Motor neuron (in vitro differentiated cells): Measurements from ENCODE around the gene PKNOX2. TPM values are rescaled to one million over a fixed set of nuclear protein-coding genes. Genes with fewer than 3 reads are reported as not detected.
A peak's percentile ranks its signal among the peaks of the same experiment; 100 is the strongest.

Experiments used
- ATAC-seq, 8 experiments: fragments of 200-7000 bp; cut with Tn5 transposase; replicated peaks in 6 of 8; 2 replicates each; pipeline ENCODE4 v1.8.0; 2021; ENCODE audit warnings: mild to moderate bottlenecking in 8 of 8, moderate library complexity in 8 of 8
- H3K27ac ChIP-seq, 2 donors: fragments of 250-450 bp; sonication (Bioruptor Pico); 2 replicates each; pipeline ENCODE4 v1.9.0; 2021; ENCODE audit warnings: antibody characterized with exemption in 2 of 2, mild to moderate bottlenecking in 2 of 2, moderate library complexity in 1 of 2
- H3K4me1 ChIP-seq, 2 donors: fragments of 250-450 bp; sonication (Bioruptor Pico); replicated peaks in 1 of 2; 2 replicates each; pipeline ENCODE4 v1.6.1; 2021; ENCODE audit warnings: antibody characterized with exemption in 2 of 2, mild to moderate bottlenecking in 2 of 2, moderate library complexity in 1 of 2
- H3K4me3 ChIP-seq, 5 donors: fragments of 250-450 bp; sonication (Bioruptor Pico); 2 replicates each; pipeline ENCODE4 v1.9.0; 2021; ENCODE audit warnings: antibody characterized with exemption in 5 of 5, mild to moderate bottlenecking in 5 of 5, moderate library complexity in 4 of 5
- WGBS, 10 experiments: fragments of 450-650 bp; shearing (Covaris generic); methylation state at CpG; one replicate each; pipeline ENCODE4 v1.0.0; 2022; 5-methylcytosine and 5-hydroxymethylcytosine counted together
- in situ Hi-C, 9 experiments: fragments of 400-800 bp; cut with MboI; loops; one replicate each; pipeline ENCODE4 v1.15.0; 2021; ENCODE audit warnings: low sequenced_read_pairs in 9 of 9, low pct_unique_long_range_greater_than_20kb in 2 of 9; ENCODE audit not compliant: unreplicated experiment in 9 of 9
- total RNA-seq, 8 experiments: library from RNA; unstranded; fragments of 300-600 nt; gene quantifications; 2 replicates each; pipeline versions ENCODE4 v1.2.3 to v1.2.4, GENCODE V29; 2022

Gene PKNOX2
- total RNA-seq, 8 experiments from 2014 or later: 0.25 to 18.0 (median 9.1) TPM

DNA sequence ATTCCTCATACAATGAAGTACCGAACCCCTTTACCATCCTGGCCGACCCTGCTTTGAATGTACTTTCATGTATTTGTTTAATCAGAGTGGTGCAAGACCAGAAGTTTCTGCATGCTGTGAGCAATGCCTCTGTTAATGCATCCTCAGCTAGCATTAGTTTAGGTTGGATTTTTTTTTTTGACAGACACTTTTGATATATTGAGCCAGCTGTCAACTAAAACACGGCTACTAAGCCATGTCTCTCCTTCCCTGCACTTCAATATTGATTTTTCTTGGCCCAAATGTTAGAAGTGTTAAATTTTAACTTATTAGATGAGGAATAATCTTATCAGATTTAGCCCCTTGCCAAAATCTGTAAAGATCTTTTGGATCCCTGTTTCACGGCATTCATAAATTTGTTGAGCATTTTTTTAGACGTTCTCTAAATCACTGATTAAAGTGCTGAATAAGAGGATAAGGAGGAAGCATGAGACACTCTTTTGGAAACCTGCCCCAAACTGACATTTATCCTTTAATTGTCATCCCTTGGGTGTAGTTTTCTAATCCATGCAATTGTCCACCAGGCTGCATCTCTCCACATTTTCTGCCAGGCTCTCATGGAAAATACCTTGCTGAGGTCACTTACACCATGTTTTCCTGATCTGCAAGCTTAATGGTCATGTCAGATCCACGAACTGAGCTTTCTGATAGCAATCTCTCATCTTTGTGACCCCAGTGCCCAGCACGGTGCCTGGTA, 200.8 kb downstream of the PKNOX2 start:
- H3K27ac ChIP-seq: no peak overlapping the region
- in situ Hi-C loops: no loop called here
- 38 to 95% (median 84%) methylated on average over 1 to 7 of the region's 7 CpGs for WGBS, 10 experiments
- peaks cover 13 to 14% of the 10 kb centered on the region in 2 donors for H3K4me1 ChIP-seq
- ATAC-seq: no peak
- H3K4me3 ChIP-seq: no peak overlapping the region

DNA sequence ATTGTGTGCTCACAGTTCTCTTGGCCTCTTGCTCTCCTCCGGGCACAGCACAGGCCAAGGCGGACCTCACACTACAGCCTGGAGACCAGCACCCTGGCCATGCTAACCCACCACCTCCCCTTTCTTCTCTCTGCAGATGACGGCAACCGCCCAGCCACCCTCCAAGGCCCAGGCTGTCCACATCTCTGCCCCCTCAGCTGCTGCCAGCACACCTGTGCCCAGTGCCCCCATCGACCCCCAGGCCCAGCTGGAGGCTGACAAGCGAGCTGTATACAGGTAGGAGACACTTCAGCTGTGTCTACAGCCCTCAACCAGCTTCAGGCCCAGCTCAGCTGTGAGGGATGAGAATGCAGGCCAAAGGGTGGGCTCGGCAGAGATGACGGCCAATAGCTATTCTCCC, 203.2 kb downstream of the PKNOX2 start:
- H3K27ac ChIP-seq: no peak overlapping the region
- in situ Hi-C loops: no loop called here
- 70 to 100% (median 93%) methylated on average over 1 to 3 of the region's 8 CpGs; no CpG with 5 or more reads in 4 of the 10 experiments for WGBS, 10 experiments
- H3K4me1 ChIP-seq: peaks cover 28 to 30% of the 10 kb centered on the region in 2 donors
- no peak overlapping the region for H3K4me3 ChIP-seq
- ATAC-seq: no peak

DNA sequence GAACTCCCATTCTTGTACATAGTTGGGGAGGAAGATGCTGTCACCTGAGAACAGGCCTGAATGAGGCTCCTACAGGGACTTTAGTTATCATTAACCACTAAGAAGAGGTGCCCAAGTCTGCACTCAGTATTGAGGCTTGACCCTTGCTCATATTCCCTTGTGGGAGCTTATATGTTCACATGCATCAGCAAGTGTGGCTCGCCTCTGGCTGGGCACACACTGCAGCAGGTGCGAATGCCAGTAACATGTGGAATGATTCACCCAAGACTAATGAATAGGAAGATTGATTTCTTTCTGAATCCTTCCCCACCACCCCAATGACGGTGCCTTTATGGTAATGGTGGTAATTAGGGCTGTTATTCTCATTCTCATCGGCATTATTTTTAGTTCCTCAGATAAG, 204.2 kb downstream of the PKNOX2 start:
- peak in 1 of 8 experiments; percentile 28 for ATAC-seq
- WGBS, 10 experiments: 50 to 83% (median 75%) methylated on average over 1 to 4 of the region's 4 CpGs; no CpG with 5 or more reads in 3 of the 10 experiments
- in situ Hi-C loops: no loop called here
- H3K4me3 ChIP-seq: no peak overlapping the region
- H3K27ac ChIP-seq: no peak overlapping the region
- peaks cover 28 to 30% of the 10 kb centered on the region in 2 donors for H3K4me1 ChIP-seq

DNA sequence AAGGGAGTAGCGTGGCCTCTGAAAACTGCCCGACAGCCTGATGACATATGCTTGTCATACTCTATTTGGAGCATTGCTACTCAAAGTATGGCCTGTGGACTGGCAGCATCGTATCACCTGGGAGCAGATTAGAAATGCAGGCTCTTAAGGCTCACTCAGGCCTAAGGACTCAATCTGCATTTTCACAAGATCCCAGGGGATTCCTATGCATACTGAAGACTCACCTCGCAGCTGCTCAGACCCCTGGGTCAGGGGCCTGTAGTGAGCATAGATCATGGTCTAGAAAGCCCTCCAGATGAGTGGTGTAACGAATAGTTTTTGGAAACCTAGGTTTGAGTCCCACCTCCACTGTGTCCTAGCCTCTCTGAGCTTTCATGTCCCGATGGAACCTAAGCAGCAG, 205.3 kb downstream of the PKNOX2 start:
- WGBS, 10 experiments: 40 to 86% (median 80%) methylated on average over 1 to 4 of the region's 6 CpGs; no CpG with 5 or more reads in 5 of the 10 experiments
- Histone ChIP-seq H3K4me3 (no peak overlapping the region), H3K4me1 (peaks cover 28 to 30% of the 10 kb centered on the region in 2 donors), H3K27ac (no peak overlapping the region)
- peak in 3 of 8 experiments; percentile 14 to 51 (median 29) for ATAC-seq
- in situ Hi-C loops: no loop called here

DNA sequence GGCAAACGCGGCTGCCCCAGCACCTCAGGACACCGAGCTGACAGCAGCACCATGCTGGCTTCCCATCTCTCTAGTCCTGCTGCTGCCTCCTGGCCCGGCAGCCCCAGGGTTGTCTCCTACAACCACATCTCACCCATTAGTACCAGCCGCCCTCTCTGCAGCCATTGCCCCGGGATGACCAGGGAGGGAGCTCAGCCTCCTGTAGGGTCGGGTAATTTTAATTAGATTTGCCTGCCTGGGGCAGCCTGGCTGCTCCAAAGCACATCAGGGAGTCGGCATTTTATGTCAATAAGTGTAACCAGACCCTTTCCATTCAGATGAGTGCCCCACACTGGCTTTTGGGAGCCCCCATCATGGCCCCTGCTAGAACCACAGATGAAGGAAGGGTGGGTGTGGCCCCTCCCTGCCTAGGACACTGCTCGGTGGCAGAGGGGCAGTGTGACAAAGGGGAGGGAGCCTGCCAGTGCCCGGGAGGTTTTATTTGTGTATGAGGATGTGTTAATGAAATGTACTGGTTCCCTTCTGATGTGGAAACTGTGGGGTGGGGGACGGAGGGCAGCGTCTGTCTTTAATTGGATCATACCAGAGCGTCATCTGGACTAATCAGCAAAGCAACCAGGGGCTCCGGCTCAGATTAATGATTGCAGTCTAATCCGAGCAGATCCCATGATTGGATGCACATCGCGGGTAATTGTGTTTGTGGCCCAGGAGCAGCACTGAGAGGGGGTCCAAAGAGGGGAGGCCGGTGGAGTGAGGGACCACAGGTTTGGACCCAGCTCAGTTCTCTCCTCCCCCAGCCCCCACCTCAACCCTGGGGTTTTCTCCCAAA, 206.2 kb downstream of the PKNOX2 start:
- no peak overlapping the region for H3K4me3 ChIP-seq
- in situ Hi-C loops: no loop called here
- peaks cover 28 to 30% of the 10 kb centered on the region in 2 donors for H3K4me1 ChIP-seq
- H3K27ac ChIP-seq: peak overlapping the region; percentile 17 to 49
- 0 to 80% (median 32%) methylated on average over 1 to 5 of the region's 18 CpGs; no CpG with 5 or more reads in 4 of the 10 experiments for WGBS, 10 experiments
- peak in 5 of 8 experiments; percentile 50 to 75 (median 70) for ATAC-seq

DNA sequence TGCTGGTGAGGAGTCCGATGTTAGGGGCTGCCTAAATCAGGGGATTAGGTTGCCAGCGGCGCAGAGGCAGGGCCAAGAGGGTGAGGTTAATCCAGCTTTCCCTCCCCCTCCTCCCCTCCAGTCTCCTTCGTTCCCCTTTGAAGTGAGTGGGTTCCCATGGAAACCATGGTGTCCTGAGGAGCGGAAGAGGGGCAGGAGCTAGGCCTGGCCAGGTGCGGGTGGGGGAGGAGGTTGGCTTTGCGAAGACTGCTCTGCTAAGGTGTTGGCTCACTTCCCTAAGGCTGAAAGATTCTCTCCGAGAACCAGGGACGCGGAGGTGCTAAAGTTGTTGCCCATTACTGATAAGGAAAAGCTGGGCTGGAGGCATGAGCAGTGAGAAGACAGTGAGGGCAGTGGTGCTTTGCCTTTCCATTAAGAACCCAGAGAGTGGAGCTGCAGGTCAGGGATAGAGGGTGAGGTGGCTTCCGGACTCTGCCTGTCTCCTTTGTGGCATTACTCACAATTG, 206.9 kb downstream of the PKNOX2 start:
- peaks cover 30% of the 10 kb centered on the region in 2 donors for H3K4me1 ChIP-seq
- 0 to 100% (median 73%) methylated on average over 1 to 6 of the region's 11 CpGs; no CpG with 5 or more reads in 4 of the 10 experiments for WGBS, 10 experiments
- H3K4me3 ChIP-seq: no peak overlapping the region
- in situ Hi-C loops: no loop called here
- no peak overlapping the region for H3K27ac ChIP-seq
- ATAC-seq: peak in 5 of 8 experiments; percentile 65 to 75 (median 71)

DNA sequence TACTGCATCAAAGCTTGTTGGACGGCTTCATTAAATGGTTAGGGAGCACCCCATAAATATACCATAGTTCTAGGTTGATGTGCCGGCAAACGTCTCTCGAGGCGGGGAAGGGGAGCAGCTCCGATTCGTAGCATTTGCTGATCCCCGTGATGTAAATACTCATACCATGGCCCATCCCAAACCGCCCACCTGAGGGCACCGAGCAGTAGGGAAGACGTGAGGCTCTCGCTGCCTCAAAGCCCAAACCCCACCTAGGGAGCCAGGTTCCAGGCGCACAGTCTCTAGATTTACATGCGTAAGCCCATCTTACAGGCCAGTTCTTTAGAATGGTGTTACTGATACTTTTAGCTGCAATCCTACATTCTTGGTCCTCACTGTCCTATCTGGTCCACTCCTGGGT, 207.5 kb downstream of the PKNOX2 start:
- in situ Hi-C loops: no loop called here
- WGBS, 10 experiments: 80 to 100% (median 100%) methylated on average over 1 to 8 of the region's 14 CpGs; no CpG with 5 or more reads in 6 of the 10 experiments
- no peak for ATAC-seq
- Histone ChIP-seq H3K27ac (no peak overlapping the region), H3K4me3 (no peak overlapping the region), H3K4me1 (peaks cover 30 to 31% of the 10 kb centered on the region in 2 donors)

DNA sequence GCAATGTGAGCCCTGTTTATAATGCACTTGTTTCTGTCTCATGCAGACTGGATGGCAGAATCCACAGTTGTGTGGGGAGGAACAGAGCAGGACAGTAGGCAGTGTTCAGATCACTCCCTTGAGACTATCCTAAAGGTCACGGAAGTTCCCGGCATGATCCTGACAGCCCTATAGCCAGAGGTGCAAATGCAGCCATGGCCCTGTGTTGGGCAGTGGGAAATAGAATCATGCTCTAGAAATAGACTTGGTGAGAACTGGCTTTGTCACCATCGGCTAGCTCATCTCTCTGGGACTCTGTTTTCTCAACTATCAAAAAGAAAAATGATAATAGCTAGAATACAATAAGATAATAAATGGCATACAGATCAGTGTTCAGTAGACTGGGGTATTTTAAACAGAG, 208.4 kb downstream of the PKNOX2 start:
- no peak overlapping the region for H3K4me3 ChIP-seq
- in situ Hi-C loops: no loop called here
- WGBS, 10 experiments: 80 to 100% (median 100%) methylated on average over 1 to 3 of the region's 3 CpGs; no CpG with 5 or more reads in 4 of the 10 experiments
- ATAC-seq: no peak
- H3K27ac ChIP-seq: no peak overlapping the region
- peaks cover 30 to 31% of the 10 kb centered on the region in 2 donors for H3K4me1 ChIP-seq

DNA sequence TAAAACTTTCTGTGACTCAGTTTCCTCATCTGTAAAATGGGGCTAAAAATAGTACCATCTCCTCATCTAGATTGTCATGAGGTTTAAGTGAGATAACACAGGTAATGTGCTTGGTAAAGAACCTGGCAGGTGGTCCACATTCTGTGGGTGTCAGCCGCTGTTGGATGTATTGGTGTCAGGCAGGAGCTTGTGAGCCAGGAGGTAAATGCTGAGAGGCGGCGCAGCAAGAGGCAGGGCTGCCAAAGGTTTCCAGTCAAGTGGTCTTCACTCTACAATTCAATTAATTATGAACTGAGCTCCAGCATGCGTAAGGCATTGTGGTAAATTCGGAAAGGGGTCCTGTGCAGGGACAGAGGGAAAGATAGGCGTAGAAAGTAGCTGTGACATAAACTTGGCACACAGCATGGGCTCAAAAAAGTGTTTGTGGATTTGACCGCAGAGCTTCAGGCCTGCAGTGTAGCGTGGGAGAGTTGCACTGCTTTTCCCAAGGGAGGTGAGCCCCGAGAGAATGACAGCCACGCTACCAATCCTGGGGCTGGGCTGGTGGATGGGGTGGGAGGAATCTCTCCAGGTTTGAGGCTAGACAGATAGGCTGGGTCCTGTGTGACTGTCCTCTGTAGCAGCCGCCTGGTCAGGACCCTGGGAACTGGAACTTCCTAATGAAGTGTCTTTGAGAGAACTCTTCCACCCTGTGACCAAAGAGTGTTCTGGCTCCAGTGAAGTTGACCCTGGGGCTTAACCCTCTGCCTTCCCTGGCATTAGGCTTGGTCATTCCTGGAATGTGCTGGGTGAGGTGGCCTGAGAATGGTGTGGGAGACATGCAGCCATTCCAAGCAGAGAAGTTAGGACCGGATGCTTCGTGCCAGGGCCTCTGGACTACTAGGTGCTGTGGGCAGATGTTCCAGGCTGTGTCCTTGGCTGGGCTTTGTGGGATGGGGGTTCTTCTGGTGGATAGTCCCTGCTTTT, 209.2 kb downstream of the PKNOX2 start:
- ATAC-seq: no peak
- H3K4me1 ChIP-seq: peaks cover 30 to 31% of the 10 kb centered on the region in 2 donors
- H3K4me3 ChIP-seq: no peak overlapping the region
- WGBS, 10 experiments: 57 to 100% (median 93%) methylated on average over 1 to 9 of the region's 13 CpGs; no CpG with 5 or more reads in 2 of the 10 experiments
- in situ Hi-C loops: no loop called here
- H3K27ac ChIP-seq: no peak overlapping the region

DNA sequence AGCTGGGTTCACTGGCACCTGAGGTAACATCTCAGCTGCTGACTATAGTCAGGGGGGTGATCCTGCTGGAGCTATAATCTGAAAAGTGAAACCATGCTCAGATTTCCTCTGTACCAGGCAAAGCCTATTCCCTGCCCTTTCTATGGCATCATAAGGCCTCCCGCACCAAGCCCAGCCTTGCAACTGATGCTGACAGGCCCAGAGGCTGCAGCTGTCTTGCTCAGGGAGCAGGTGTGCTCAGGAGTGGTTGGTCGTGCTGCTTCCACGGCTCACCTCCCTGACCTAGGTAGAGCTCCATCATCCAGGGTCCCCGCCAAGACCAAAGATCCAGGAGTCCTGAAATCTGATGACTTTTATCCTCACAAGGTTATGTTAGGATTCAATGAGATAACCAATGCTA, 209.8 kb downstream of the PKNOX2 start:
- 0 to 100% (median 84%) methylated on average over 1 to 3 of the region's 4 CpGs; no CpG with 5 or more reads in 4 of the 10 experiments for WGBS, 10 experiments
- in situ Hi-C loops: no loop called here
- ATAC-seq: no peak
- peaks cover 30% of the 10 kb centered on the region in 2 donors for H3K4me1 ChIP-seq
- H3K4me3 ChIP-seq: no peak overlapping the region
- H3K27ac ChIP-seq: no peak overlapping the region

DNA sequence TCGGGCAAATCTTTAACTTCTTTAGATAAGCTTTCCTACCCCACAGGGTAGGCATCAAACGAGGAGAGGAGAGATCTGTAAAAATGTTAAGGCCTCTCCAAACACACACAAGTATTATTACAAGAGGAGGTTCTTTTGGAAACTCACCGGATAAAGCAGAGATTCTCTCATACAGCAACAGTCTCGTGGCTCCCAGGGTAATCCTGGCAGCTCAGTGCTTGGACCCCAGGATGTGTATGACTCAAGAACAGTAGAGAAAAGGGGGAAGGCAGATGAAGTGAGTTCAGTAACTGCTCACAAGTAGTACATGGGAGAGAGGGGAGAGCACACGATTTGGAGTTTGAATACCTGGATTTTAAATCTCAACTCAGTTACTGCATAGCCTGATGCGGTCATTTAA, 210.6 kb downstream of the PKNOX2 start:
- H3K4me1 ChIP-seq: peaks cover 30% of the 10 kb centered on the region in 2 donors
- no peak overlapping the region for H3K4me3 ChIP-seq
- 0 to 100% (median 86%) methylated on average over 1 to 6 of the region's 6 CpGs; no CpG with 5 or more reads in 1 of the 10 experiments for WGBS, 10 experiments
- in situ Hi-C loops: no loop called here
- no peak for ATAC-seq
- H3K27ac ChIP-seq: no peak overlapping the region

DNA sequence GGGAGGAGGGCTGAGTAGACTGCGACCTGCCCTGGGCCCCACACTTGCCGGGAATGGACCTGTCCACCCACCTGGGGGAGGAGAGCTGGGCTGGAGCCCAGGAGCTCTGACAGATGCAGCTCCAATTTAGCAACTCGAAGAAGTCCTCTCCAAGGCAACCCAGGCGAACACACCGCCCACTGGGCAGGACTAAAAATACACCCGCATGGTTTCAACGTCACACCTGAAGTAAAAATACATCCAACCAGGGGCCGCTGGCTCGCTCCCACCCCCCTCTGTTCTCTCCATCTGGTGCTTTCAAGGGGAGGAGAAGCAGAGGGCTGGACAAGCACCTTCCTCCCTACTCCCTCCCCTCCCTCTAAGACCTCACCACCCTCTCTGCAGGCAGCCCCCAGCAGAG, 211.6 kb downstream of the PKNOX2 start:
- peaks cover 30% of the 10 kb centered on the region in 2 donors for H3K4me1 ChIP-seq
- peak in 3 of 8 experiments; percentile 21 to 62 (median 56) for ATAC-seq

More for the DNA sequence above, 211.6 kb downstream of the PKNOX2 start:
- 25 to 87% methylated on average over 4 of the region's 9 CpGs; no CpG with 5 or more reads in 8 of the 10 experiments for WGBS, 10 experiments
- Histone ChIP-seq H3K4me3 (no peak overlapping the region), H3K27ac (no peak overlapping the region)
- in situ Hi-C loops: no loop called here
